Suppressor macrophage treated with lipopolysaccharide for 1 hour (primary cell): Measurements from ENCODE around the gene CD151.

Source experiments
- DNase-seq, 3 donors: peaks; one replicate each; pipeline ENCODE4 v3.0.0-alpha.2; 2020 to 2022

CD151 gene

DNA sequence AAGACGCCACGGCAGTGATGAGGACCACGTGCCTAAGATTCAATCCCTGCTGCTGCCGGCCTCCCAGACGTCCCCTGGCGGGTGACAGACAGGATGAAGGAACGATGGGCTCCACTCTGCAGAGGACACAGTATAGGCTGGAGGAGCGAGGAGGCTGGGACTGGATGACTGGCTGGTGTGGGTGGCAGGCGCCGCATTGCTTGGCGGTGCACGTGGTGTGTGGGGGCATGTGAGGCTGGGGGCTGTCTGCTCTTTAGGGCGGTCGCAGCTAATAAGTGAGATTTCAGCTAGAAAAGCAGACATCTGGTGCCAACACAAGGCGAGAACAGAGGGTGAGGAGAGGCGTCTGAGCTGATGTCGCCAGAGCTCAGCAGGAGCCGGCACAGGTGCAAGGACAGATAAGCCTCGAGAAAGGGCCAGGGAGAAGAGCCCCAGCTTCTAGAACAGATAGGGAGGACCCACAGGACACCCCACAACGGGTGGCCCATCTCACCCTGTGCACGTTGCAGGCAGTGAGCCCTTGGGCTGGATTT, 43.1 kb downstream of the CD151 start:
- DNase-seq: no peak

DNA sequence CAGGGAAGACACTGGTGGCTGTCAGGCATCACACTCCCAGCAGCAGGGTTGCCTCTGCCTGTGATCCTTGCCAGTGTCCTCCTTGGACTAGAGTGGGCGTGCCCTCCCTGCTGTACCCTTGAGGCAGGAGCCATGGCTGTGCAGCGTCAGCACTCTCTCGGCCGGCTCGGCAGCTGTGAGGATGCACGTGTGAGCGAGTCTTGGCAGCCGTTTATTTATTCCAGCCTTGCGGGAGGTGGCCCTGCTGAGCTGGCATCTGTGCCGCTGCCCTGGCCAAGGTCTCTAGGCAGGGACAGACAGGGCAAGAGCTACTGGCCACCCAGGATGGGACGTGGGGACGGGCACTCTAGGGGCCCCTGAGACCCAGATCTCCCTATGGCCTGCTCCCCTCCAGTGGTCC, 43.8 kb downstream of the CD151 start:
- no peak for DNase-seq

DNA sequence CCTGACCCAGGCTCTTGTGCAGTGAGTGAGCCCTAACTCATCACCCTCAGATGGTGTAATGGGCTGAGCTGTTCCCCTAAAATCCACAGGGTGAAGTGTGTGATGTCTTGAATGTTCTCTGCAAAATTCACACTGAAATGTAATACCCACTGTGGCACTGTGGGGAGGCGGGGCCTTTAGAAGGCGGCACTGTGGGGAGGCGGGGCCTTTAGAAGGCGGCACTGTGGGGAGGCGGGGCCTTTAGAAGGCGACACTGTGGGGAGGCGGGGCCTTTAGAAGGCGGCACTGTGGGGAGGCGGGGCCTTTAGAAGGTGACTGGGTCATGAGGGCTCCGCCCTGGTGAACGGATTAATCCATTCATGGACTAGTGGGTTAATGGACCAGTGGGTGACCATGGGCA, 44.8 kb downstream of the CD151 start:
- DNase-seq: peak; percentile 10 to 34 (median 27)

DNA sequence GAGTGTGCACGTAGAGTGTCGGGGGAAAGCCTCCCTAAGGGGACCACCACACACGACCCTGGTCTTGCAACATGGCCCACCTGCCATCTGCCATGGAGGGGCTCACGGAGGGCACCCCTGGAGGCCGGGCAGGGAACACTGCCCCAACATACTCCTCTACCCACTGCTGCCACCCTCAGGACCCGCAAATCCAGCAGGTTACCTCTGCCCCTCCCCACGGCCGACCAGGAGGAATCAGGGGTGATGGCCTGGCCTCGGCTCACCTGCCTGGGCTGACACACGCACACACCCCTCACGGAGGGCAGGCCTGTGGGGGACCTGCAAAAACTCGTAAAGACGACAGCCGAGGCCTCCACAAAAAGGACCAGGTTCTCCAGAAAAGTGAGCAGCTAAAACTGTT, 47.7 kb downstream of the CD151 start:
- no peak for DNase-seq

DNA sequence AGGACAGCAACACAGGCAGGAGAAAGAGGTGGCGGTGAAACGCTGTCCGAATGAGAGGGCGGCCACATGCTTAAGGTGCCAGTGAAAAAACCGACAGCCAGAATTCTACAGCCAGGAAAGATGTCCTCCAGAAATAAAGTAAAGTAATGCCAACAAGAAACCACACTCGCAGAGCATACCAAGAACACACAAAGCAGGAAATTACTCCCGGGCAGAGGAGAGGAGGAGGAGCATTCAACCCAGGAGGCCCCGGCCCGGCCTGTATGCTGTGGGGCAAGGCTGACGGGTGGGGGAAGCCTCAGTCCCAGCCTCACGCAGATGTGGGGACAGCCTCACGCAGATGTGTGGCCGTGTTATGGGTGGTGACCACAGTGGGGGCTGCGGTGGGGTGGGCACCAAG, 49.8 kb downstream of the CD151 start:
- no peak for DNase-seq

DNA sequence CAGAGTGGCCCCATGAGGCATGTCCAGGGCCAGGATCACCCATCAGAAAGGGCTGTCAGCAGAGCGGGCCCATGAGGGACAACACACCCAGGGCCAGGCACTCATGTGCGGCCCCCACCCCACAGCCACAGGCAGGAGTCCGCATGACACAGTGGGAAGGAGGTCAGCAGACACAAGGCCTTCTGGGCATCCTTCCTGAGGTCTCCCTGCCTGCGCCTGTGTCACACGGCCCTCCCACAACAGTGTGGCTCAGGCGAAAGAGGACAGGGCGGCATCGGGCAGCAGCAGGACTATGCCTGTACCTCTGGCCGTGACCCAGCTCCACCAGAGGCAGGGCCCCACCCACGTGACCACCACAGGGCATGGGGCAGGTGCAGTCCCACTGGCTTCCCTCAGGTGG, 50.8 kb downstream of the CD151 start:
- no peak for DNase-seq

DNA sequence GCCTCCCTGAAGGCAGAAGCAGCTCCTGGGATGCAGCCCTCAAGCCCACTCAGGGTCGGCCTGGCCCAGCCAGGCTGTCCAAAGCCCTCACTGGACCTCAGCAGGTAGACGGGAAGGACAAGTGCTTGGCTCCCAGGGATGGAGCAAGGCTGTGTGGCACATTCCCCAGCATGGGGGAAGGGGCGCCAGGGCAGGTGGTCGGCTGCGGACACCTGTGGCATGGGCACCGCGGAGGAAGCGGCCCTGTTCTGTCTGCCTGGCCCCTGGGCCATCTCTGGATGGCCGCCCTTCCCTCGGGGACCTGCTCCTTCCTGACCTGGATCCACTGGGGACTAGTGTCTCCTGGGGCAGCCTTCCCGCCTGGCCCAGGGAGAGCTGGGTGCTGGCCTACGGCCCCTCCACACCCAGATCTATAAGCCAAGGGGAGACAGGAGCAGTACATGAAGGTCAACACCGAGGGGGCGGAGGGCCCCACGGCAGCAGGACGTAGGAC, 51.9 kb downstream of the CD151 start:
- no peak for DNase-seq

DNA sequence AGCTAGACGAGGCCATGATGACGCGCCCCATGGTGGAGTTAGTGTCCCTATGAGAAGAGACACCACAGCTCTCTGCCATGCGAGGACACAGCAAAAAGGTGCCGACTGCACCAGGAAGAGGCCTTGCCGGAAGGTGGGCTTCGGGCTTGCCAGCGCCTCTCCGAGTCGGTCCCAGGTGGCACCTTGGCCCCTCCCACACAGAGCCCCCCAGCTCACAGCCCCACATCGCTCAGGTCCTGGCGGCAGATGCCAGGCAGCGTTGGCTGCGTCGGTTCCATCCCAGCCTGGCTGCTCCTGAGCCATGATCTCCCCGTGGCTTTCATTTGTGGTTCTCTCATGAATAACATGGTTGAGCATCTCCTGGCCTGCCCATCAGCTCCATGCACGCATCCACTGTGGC, 53.8 kb downstream of the CD151 start:
- no peak for DNase-seq

DNA sequence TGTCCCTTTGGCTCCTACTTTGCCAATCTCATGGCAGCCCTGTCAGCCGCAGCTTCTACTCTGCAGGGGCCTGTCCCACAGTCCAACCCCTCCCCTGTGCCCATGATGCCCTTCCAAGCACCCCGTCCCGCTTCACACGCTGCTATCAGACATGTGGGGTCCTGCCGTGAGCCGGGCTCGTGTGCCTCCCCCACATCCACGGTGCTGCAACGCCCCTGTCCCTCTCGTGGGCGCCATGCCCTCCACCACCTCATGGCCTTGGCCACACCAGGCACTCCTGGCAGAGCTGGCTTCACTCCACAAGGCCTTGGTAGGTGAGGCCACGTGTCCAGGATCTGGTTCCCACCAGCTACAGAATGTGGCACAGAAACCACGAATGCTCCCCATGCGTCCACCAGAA, 54.8 kb downstream of the CD151 start:
- DNase-seq: no peak
